ENCODE results near the gene RIPK1.

DNA sequence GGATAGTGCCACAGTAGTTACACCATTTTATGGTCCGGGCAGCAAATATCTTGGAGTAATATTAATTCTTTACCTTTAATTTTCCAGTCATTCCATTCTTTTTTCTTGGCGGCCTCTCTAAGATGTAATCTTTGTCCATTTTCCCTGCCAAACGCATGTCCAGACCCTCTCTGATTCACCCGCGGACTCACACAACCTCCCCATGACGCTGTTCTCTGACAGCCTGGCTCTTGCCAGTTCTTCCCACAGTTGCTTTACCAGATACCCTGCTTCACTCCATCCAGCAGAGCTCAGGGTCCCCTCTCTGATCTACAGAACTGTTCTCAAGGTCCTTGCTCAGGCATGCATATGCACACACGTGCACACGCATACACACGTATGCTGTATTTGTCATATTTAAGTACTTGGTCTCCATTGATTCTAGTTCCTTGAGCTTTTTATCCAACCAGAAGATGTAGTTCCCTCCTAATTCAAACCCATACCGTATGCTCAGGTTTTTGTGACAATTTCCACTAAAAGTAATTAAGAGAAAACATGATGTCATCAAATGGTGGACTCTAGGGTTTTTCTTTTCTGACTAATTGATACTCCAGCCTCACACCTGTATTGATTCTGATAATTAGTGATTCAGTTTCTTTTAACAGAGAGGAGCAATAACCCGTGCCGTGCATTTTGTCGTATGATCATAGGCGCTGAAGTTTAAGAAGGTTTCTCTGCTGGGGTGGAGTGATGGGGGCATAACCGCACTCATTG lies 60.2 kb downstream of the RIPK1 start:
- TF ChIP-seq, protein P1, sequence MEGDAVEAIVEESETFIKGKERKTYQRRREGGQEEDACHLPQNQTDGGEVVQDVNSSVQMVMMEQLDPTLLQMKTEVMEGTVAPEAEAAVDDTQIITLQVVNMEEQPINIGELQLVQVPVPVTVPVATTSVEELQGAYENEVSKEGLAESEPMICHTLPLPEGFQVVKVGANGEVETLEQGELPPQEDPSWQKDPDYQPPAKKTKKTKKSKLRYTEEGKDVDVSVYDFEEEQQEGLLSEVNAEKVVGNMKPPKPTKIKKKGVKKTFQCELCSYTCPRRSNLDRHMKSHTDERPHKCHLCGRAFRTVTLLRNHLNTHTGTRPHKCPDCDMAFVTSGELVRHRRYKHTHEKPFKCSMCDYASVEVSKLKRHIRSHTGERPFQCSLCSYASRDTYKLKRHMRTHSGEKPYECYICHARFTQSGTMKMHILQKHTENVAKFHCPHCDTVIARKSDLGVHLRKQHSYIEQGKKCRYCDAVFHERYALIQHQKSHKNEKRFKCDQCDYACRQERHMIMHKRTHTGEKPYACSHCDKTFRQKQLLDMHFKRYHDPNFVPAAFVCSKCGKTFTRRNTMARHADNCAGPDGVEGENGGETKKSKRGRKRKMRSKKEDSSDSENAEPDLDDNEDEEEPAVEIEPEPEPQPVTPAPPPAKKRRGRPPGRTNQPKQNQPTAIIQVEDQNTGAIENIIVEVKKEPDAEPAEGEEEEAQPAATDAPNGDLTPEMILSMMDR (conservative IDR thresholded peaks at IDR 0.05) = no peak
- no peak for TF ChIP-seq ZFX (IDR thresholded peaks at IDR 0.05)

Measured in C4-2B (cell line).